Large intestine (tissue), 12 donors: ENCODE results near the gene DENR. TPM values are rescaled to one million over a fixed set of nuclear protein-coding genes. Genes with fewer than 3 reads are reported as not detected.
"Not testable (repeated sequence)": the region's sequence is repeated elsewhere in the genome, so short reads cannot be mapped to it uniquely, and the experiment has no call there.

Experiments
- DNase-seq, 2 donors: peaks; one replicate each; pipeline versions ENCODE4 v3.0.0 to v3.0.0-alpha.2; 2013
- H3K27ac ChIP-seq: one replicate; pipeline ENCODE4 v1.5.1; 2013; ENCODE audit warnings: low read length
- H3K27me3 ChIP-seq: 2 replicates; pipeline ENCODE4 v1.6.1; 2013; ENCODE audit warnings: low read length; ENCODE audit not compliant: control insufficient read depth, insufficient read depth
- H3K36me3 ChIP-seq: 2 replicates; pipeline ENCODE4 v1.6.1; 2013; ENCODE audit warnings: low read length; ENCODE audit not compliant: control insufficient read depth, insufficient read depth
- H3K4me1 ChIP-seq: one replicate; pipeline ENCODE4 v1.6.1; 2013; ENCODE audit warnings: low read length; ENCODE audit not compliant: control insufficient read depth, insufficient read depth
- H3K4me3 ChIP-seq: one replicate; pipeline ENCODE4 v1.5.1; 2013; ENCODE audit warnings: low read length
- H3K9me3 ChIP-seq: one replicate; pipeline ENCODE4 v1.6.1; 2013; ENCODE audit warnings: mild to moderate bottlenecking, low read depth, low read length, moderate library complexity; ENCODE audit not compliant: control insufficient read depth
- WGBS: methylation state at CpG from one replicate; pipeline ENCODE4 v1.1.5; 2013; ENCODE audit warnings: low lambda C conversion rate; ENCODE audit not compliant: insufficient coverage; 5-methylcytosine and 5-hydroxymethylcytosine counted together
- long read RNA-seq, 11 donors: transcript quantifications; one replicate each; lab custom pipeline, GENCODE V29; 2026
- polyA plus RNA-seq: library from polyadenylated mRNA; unstranded; fragments of 120-200 nt; gene quantifications from one replicate; pipeline ENCODE4 v1.2.1, GENCODE V29; 2013

DENR gene
- polyA plus RNA-seq: 59.1 TPM
- long read RNA-seq, donor 1, partial matches to known transcripts: 12 of 27 reads
- long read RNA-seq, donor 1, other reads (novel, unspliced or antisense): 13 of 27 reads
- long read RNA-seq, donor 2, partial matches to known transcripts: 35 of 60 reads
- long read RNA-seq, donor 2, other reads (novel, unspliced or antisense): 24 of 60 reads
- long read RNA-seq, donor 3: 0 reads
- long read RNA-seq, donor 4: 0 reads
- long read RNA-seq, donor 5, partial matches to known transcripts: 6 of 18 reads
- long read RNA-seq, donor 5, other reads (novel, unspliced or antisense): 12 of 18 reads
- long read RNA-seq, donor 6, partial matches to known transcripts: 13 of 19 reads
- long read RNA-seq, donor 6, other reads (novel, unspliced or antisense): 5 of 19 reads
- long read RNA-seq, donor 7, partial matches to known transcripts: 6 of 15 reads
- long read RNA-seq, donor 7, other reads (novel, unspliced or antisense): 9 of 15 reads
- long read RNA-seq, donor 8, partial matches to known transcripts: 76 of 102 reads
- long read RNA-seq, donor 8, other reads (novel, unspliced or antisense): 24 of 102 reads
- long read RNA-seq, donor 9, partial matches to known transcripts: 18 of 27 reads
- long read RNA-seq, donor 9, other reads (novel, unspliced or antisense): 8 of 27 reads
- long read RNA-seq, donor 10, partial matches to known transcripts: 15 of 34 reads
- long read RNA-seq, donor 10, other reads (novel, unspliced or antisense): 15 of 34 reads
- long read RNA-seq, donor 11, partial matches to known transcripts: 14 of 20 reads
- long read RNA-seq, donor 11, other reads (novel, unspliced or antisense): 6 of 20 reads

GRCh38 chr12:122752464-122753318 is at the start of gene DENR:
DENR (plus strand) TSS chr12:122752824; CDS start chr12:122753702, 878 bp downstream.
- H3K36me3 ChIP-seq: peaks cover 23% of the 10 kb centered on the region
- 0% methylated on average over 3 of the region's 73 CpGs for WGBS
- no peaks in the 10 kb centered on the region for H3K4me1 ChIP-seq
- peak within 1 kb of the TSS; percentile 71 for H3K27ac ChIP-seq
- H3K4me3 ChIP-seq: peak within 1 kb of the TSS; percentile 86
- no peaks in the 10 kb centered on the region for H3K9me3 ChIP-seq
- no peaks in the 10 kb centered on the region for H3K27me3 ChIP-seq
- peak; percentile 98 to 99 for DNase-seq

- H3K4me3 ChIP-seq, H3K27me3 ChIP-seq, H3K36me3 ChIP-seq, H3K27ac ChIP-seq, H3K9me3 ChIP-seq, DNase-seq, H3K4me1 ChIP-seq: not testable (repeated sequence)
- whole genome bisulfite sequencing: 83% methylated on average over 1 of the region's 22 CpGs
Observed at GRCh38 chr12:122702890-122703611, 49.6 kb upstream of the DENR start, which contains the start of gene HCAR2. HCAR2 (minus strand) TSS chr12:122703357; CDS start chr12:122703283, 74 bp downstream.

GRCh38 chr12:122703841-122704240 is 48.8 kb upstream of the DENR start:
- not testable (repeated sequence) for H3K27ac ChIP-seq, H3K27me3 ChIP-seq, DNase-seq, H3K9me3 ChIP-seq, H3K4me3 ChIP-seq, H3K4me1 ChIP-seq, H3K36me3 ChIP-seq
- WGBS: no CpG with 5 or more reads among the region's 3 CpGs

- H3K27me3 ChIP-seq, H3K4me1 ChIP-seq, DNase-seq, H3K36me3 ChIP-seq, H3K27ac ChIP-seq, H3K9me3 ChIP-seq, H3K4me3 ChIP-seq: not testable (repeated sequence)
- WGBS: no CpG with 5 or more reads among the region's 3 CpGs
Observed at GRCh38 chr12:122709287-122709686, 43.3 kb upstream of the DENR start.

- not testable (repeated sequence) for H3K9me3 ChIP-seq, H3K4me1 ChIP-seq, H3K36me3 ChIP-seq, DNase-seq, H3K4me3 ChIP-seq, H3K27me3 ChIP-seq, H3K27ac ChIP-seq
- WGBS: no CpG with 5 or more reads among the region's 2 CpGs
Observed at GRCh38 chr12:122710341-122710740, 42.3 kb upstream of the DENR start.

GRCh38 chr12:122711266-122711665 is 41.4 kb upstream of the DENR start:
- 100% methylated on average over 1 of the region's 1 CpG for WGBS
- not testable (repeated sequence) for H3K27me3 ChIP-seq, DNase-seq, H3K4me1 ChIP-seq, H3K27ac ChIP-seq, H3K9me3 ChIP-seq, H3K36me3 ChIP-seq, H3K4me3 ChIP-seq

GRCh38 chr12:122713491-122714188 is 39.0 kb upstream of the DENR start:
- DNase-seq, H3K9me3 ChIP-seq, H3K4me1 ChIP-seq, H3K27ac ChIP-seq, H3K27me3 ChIP-seq, H3K4me3 ChIP-seq, H3K36me3 ChIP-seq: not testable (repeated sequence)
- no CpG with 5 or more reads among the region's 10 CpGs for WGBS

GRCh38 chr12:122715211-122715610 is 37.4 kb upstream of the DENR start:
- WGBS: no CpG with 5 or more reads among the region's 6 CpGs
- not testable (repeated sequence) for H3K4me1 ChIP-seq, H3K27ac ChIP-seq, H3K36me3 ChIP-seq, H3K9me3 ChIP-seq, H3K27me3 ChIP-seq, DNase-seq, H3K4me3 ChIP-seq

- H3K27me3 ChIP-seq, DNase-seq, H3K4me3 ChIP-seq, H3K36me3 ChIP-seq, H3K27ac ChIP-seq, H3K9me3 ChIP-seq: not testable (repeated sequence)
- H3K4me1 ChIP-seq: peaks cover 11% of the 10 kb centered on the region
- WGBS: no CpG with 5 or more reads among the region's 10 CpGs
Observed at GRCh38 chr12:122716658-122717057, 36.0 kb upstream of the DENR start, which contains the start of gene HCAR3. HCAR3 (minus strand) TSS chr12:122716811; CDS start chr12:122716737, 74 bp downstream.
